Measurements from ENCODE around the gene RNU1-2.
"Not testable (repeated sequence)": the region's sequence is repeated elsewhere in the genome, so short reads cannot be mapped to it uniquely, and the experiment has no call there.

GRCh38 chr1:16881742-16882141 is 14.0 kb upstream of the RNU1-2 start:
- not testable (repeated sequence) for TF ChIP-seq POLR2A, EP300, CTCF, POLR2AphosphoS5 (IDR thresholded peaks at IDR 0.05)

All from suprapubic skin (tissue), 4 donors.